OCI-LY1 (cell line): Measurements from ENCODE around the gene LRG1.

ENCODE experiments used
- H2AFZ ChIP-seq: fragments of 200-600 bp; sonication (generic), shearing (Covaris generic); 2 replicates; pipeline ENCODE4 v1.6.0; 2014; ENCODE audit warnings: antibody characterized with exemption, mild to moderate bottlenecking, low read length
- H3F3A ChIP-seq: fragments of 200-600 bp; sonication (generic), shearing (Covaris generic); 2 replicates; pipeline ENCODE4 v1.6.0; 2014; ENCODE audit warnings: mild to moderate bottlenecking, antibody characterized with exemption, low read length, moderate library complexity; ENCODE audit not compliant: insufficient read depth
- H3K27ac ChIP-seq: fragments of 200-600 bp; sonication (generic); 2 replicates; pipeline ENCODE4 v1.5.1; 2014; ENCODE audit warnings: low read length, mixed run types, mild to moderate bottlenecking, low read depth; ENCODE audit not compliant: poor library complexity, severe bottlenecking
- H3K27me3 ChIP-seq: fragments of 200-600 bp; sonication (generic); 2 replicates; pipeline ENCODE4 v1.6.0; 2014; ENCODE audit warnings: antibody characterized with exemption, mild to moderate bottlenecking, low read length, moderate library complexity; ENCODE audit not compliant: insufficient read depth
- H3K36me3 ChIP-seq: fragments of 200-600 bp; sonication (generic); 2 replicates; pipeline ENCODE4 v1.6.1; 2014; ENCODE audit warnings: mild to moderate bottlenecking, antibody characterized with exemption, low read length, moderate library complexity, mixed read lengths; ENCODE audit not compliant: insufficient read depth
- H3K4me1 ChIP-seq: fragments of 200-600 bp; sonication (generic); 2 replicates; pipeline ENCODE4 v1.5.1; 2014; ENCODE audit warnings: mild to moderate bottlenecking, low read length, moderate library complexity; ENCODE audit not compliant: insufficient read depth, severe bottlenecking
- H3K4me2 ChIP-seq: fragments of 200-600 bp; sonication (generic), shearing (Covaris generic); 2 replicates; pipeline ENCODE4 v1.6.1; 2014; ENCODE audit warnings: low read length
- H3K4me3 ChIP-seq: fragments of 200-600 bp; sonication (generic); 2 replicates; pipeline ENCODE4 v1.5.1; 2014; ENCODE audit warnings: low read length, low read depth, mild to moderate bottlenecking, mixed read lengths; ENCODE audit not compliant: poor library complexity, severe bottlenecking
- H3K79me2 ChIP-seq: fragments of 200-600 bp; shearing (Covaris generic); 2 replicates; pipeline ENCODE4 v1.6.1; 2016; ENCODE audit warnings: mixed run types, low read length, mixed read lengths; ENCODE audit not compliant: insufficient read depth
- H3K9ac ChIP-seq: fragments of 200-600 bp; sonication (generic), shearing (Covaris generic); 2 replicates; pipeline ENCODE4 v1.6.1; 2014; ENCODE audit warnings: mild to moderate bottlenecking, low read length, mixed read lengths
- H3K9me2 ChIP-seq: fragments of 200-600 bp; sonication (generic), shearing (Covaris generic); 2 replicates; pipeline ENCODE4 v1.6.1; 2014; ENCODE audit warnings: low read depth, mild to moderate bottlenecking, low read length, mixed read lengths
- H3K9me3 ChIP-seq: fragments of 200-600 bp; shearing (Covaris generic); 2 replicates; pipeline ENCODE4 v1.6.1; 2014; ENCODE audit warnings: low read length, mixed read lengths
- H4K20me1 ChIP-seq: fragments of 200-600 bp; sonication (generic), shearing (Covaris generic); 2 replicates; pipeline ENCODE4 v1.6.0; 2016; ENCODE audit warnings: mild to moderate bottlenecking, low read length; ENCODE audit not compliant: insufficient read depth
- CTCF ChIP-seq: fragments of 200-600 bp; sonication (generic), shearing (Covaris generic); IDR thresholded peaks from 2 replicates; pipeline ENCODE4 v1.5.1; 2017; ENCODE audit warnings: mild to moderate bottlenecking, antibody characterized with exemption, low read length, moderate library complexity, mixed read lengths
- EZH2 ChIP-seq: fragments of 200-600 bp; sonication (generic), shearing (Covaris generic); IDR thresholded peaks from 2 replicates; pipeline ENCODE4 v1.8.0; 2017; ENCODE audit warnings: borderline replicate concordance, mixed run types, mild to moderate bottlenecking, antibody characterized with exemption, low read length, moderate library complexity, mixed read lengths

Gene LRG1

GRCh38 chr19:4507150-4507452 is 32.7 kb downstream of the LRG1 start:
- TF ChIP-seq EZH2, result no peak
- no peak for TF ChIP-seq CTCF
- Histone ChIP-seq H3K79me2 (no peaks in the 10 kb centered on the region), H3K4me1 (no peaks in the 10 kb centered on the region), H3K9me3 (no peaks in the 10 kb centered on the region), H3K36me3 (peaks cover 11% of the 10 kb centered on the region; the same call in 1 of the 2 replicates), H3K4me3 (no peak overlapping the region), H3F3A (no peaks in the 10 kb centered on the region), H3K27ac (no peak overlapping the region), H4K20me1 (no peaks in the 10 kb centered on the region), H2AFZ (no peak overlapping the region), H3K9me2 (no peaks in the 10 kb centered on the region), H3K9ac (no peak overlapping the region), H3K27me3 (no peaks in the 10 kb centered on the region), H3K4me2 (no peak overlapping the region)

GRCh38 chr19:4506449-4507149 is 33.2 kb downstream of the LRG1 start:
- Histone ChIP-seq H3K4me2 (no peak overlapping the region), H4K20me1 (no peaks in the 10 kb centered on the region), H3F3A (no peaks in the 10 kb centered on the region), H3K9me3 (no peaks in the 10 kb centered on the region), H3K4me3 (no peak overlapping the region), H3K27ac (no peak overlapping the region), H3K79me2 (no peaks in the 10 kb centered on the region), H2AFZ (no peak overlapping the region), H3K9me2 (no peaks in the 10 kb centered on the region), H3K4me1 (no peaks in the 10 kb centered on the region), H3K9ac (no peak overlapping the region), H3K27me3 (no peaks in the 10 kb centered on the region), H3K36me3 (peaks cover 11% of the 10 kb centered on the region)
- TF ChIP-seq EZH2 (no peak), CTCF (no peak)

- H2AFZ ChIP-seq, result no peak overlapping the region
- TF ChIP-seq CTCF (no peak), EZH2 (no peak)
- no peak overlapping the region for H3K9ac ChIP-seq
- no peak overlapping the region for H3K4me2 ChIP-seq
- no peak overlapping the region for H3K4me3 ChIP-seq
- no peaks in the 10 kb centered on the region for H3K4me1 ChIP-seq
- no peaks in the 10 kb centered on the region for H3K27me3 ChIP-seq
- no peaks in the 10 kb centered on the region for H3K9me3 ChIP-seq
- no peaks in the 10 kb centered on the region for H3F3A ChIP-seq
- H4K20me1 ChIP-seq, result no peaks in the 10 kb centered on the region
- peaks cover 14% of the 10 kb centered on the region for H3K36me3 ChIP-seq
- H3K27ac ChIP-seq, result no peak overlapping the region
- no peaks in the 10 kb centered on the region for H3K9me2 ChIP-seq
- no peaks in the 10 kb centered on the region for H3K79me2 ChIP-seq
These were observed 34.0 kb downstream of the LRG1 start for GRCh38 chr19:4505570-4506448.
